H9 (cell line): ENCODE results near the gene HECTD1. TPM values are rescaled to one million over a fixed set of nuclear protein-coding genes. Genes with fewer than 3 reads are reported as not detected.
"Not testable (repeated sequence)": the region's sequence is repeated elsewhere in the genome, so short reads cannot be mapped to it uniquely, and the experiment has no call there.

Experiments
- DNase-seq: peaks from one replicate; pipeline ENCODE4 v3.0.0-alpha.2; 2017
- H2AFZ ChIP-seq: one replicate; pipeline ENCODE4 v1.6.1; 2013; ENCODE audit warnings: mild to moderate bottlenecking, low read length, control low read depth, moderate library complexity
- H2AK5ac ChIP-seq: 2 replicates; pipeline ENCODE4 v1.6.1; 2013; ENCODE audit warnings: low read length, control low read depth, mixed read lengths; ENCODE audit not compliant: insufficient read length
- H2BK120ac ChIP-seq: one replicate; pipeline ENCODE4 v1.6.1; 2013; ENCODE audit warnings: low read depth, mild to moderate bottlenecking, low read length, control low read depth, inconsistent platforms; ENCODE audit not compliant: poor library complexity, severe bottlenecking
- H2BK12ac ChIP-seq: 2 replicates; pipeline ENCODE4 v1.6.1; 2013; ENCODE audit warnings: low read length, control low read depth, mixed read lengths, low read depth; ENCODE audit not compliant: insufficient read length
- H2BK15ac ChIP-seq: 2 replicates; pipeline ENCODE4 v1.6.1; 2013; ENCODE audit warnings: low read depth, low read length, control low read depth
- H2BK20ac ChIP-seq: one replicate; pipeline ENCODE4 v1.6.1; 2013; ENCODE audit warnings: low read depth, mild to moderate bottlenecking, low read length, control low read depth, inconsistent platforms; ENCODE audit not compliant: poor library complexity, severe bottlenecking
- H2BK5ac ChIP-seq: 2 replicates; pipeline ENCODE4 v1.6.1; 2013; ENCODE audit warnings: low read length, control low read depth, mixed read lengths; ENCODE audit not compliant: insufficient read length
- H3K14ac ChIP-seq: 2 replicates; pipeline ENCODE4 v1.6.1; 2013; ENCODE audit warnings: low read length, control low read depth; ENCODE audit not compliant: insufficient read depth
- H3K18ac ChIP-seq: 2 replicates; pipeline ENCODE4 v1.6.1; 2013; ENCODE audit warnings: low read depth, mild to moderate bottlenecking, mixed read lengths, low read length, control low read depth; ENCODE audit not compliant: insufficient read length
- H3K23ac ChIP-seq: 2 replicates; pipeline ENCODE4 v1.6.1; 2013; ENCODE audit warnings: low read length, control low read depth, mixed read lengths, low read depth; ENCODE audit not compliant: insufficient read length
- H3K23me2 ChIP-seq: 2 replicates; pipeline ENCODE4 v1.6.1; 2013; ENCODE audit warnings: low read depth, mild to moderate bottlenecking, mixed read lengths, low read length, control low read depth; ENCODE audit not compliant: insufficient read length, poor library complexity, severe bottlenecking
- H3K27ac ChIP-seq: 2 replicates; pipeline ENCODE4 v1.5.1; 2013; ENCODE audit warnings: low read length, control low read depth, mixed read lengths, low read depth; ENCODE audit not compliant: insufficient read length
- H3K27me3 ChIP-seq: 2 replicates; pipeline ENCODE4 v1.6.1; 2013; ENCODE audit warnings: low read length, control low read depth, inconsistent platforms; ENCODE audit not compliant: insufficient read depth
- H3K4ac ChIP-seq: 2 replicates; pipeline ENCODE4 v1.6.1; 2013; ENCODE audit warnings: low read depth, mild to moderate bottlenecking, control low read depth, inconsistent platforms, low read length, moderate library complexity
- H3K4me1 ChIP-seq: 2 replicates; pipeline ENCODE4 v1.6.1; 2013; ENCODE audit warnings: low read length, control low read depth, inconsistent platforms; ENCODE audit not compliant: insufficient read depth
- H3K4me2 ChIP-seq: 2 replicates; pipeline ENCODE4 v1.6.1; 2013; ENCODE audit warnings: low read length, control low read depth, mixed read lengths; ENCODE audit not compliant: insufficient read length, insufficient read depth
- H3K56ac ChIP-seq: 2 replicates; pipeline ENCODE4 v1.6.1; 2013; ENCODE audit warnings: low read depth, mild to moderate bottlenecking, mixed read lengths, low read length, control low read depth; ENCODE audit not compliant: insufficient read length
- H3K79me1 ChIP-seq: 2 replicates; pipeline ENCODE4 v1.6.1; 2013; ENCODE audit warnings: low read depth, mild to moderate bottlenecking, moderate library complexity, low read length, control low read depth, inconsistent platforms; ENCODE audit not compliant: insufficient read depth, poor library complexity, severe bottlenecking
- H3K79me2 ChIP-seq: 2 replicates; pipeline ENCODE4 v1.6.1; 2013; ENCODE audit warnings: low read length, control low read depth, inconsistent platforms; ENCODE audit not compliant: insufficient read depth
- H3K9ac ChIP-seq: 2 replicates; pipeline ENCODE4 v1.6.1; 2013; ENCODE audit warnings: low read length, control low read depth, mixed read lengths; ENCODE audit not compliant: insufficient read length; ENCODE audit errors: extremely low read depth
- H3K9me3 ChIP-seq: one replicate; pipeline ENCODE4 v1.6.1; 2013; ENCODE audit warnings: low read depth, low read length, inconsistent platforms; ENCODE audit not compliant: control insufficient read depth
- H3T11ph ChIP-seq: one replicate; pipeline ENCODE4 v1.6.1; 2013; ENCODE audit warnings: mild to moderate bottlenecking, low read length, control low read depth, inconsistent platforms
- H4K20me1 ChIP-seq: one replicate; pipeline ENCODE4 v1.6.1; 2013; ENCODE audit not compliant: control insufficient read depth, insufficient read length, insufficient read depth
- H4K5ac ChIP-seq: 2 replicates; pipeline ENCODE4 v1.6.1; 2013; ENCODE audit warnings: low read depth, mild to moderate bottlenecking, mixed read lengths, low read length, control low read depth; ENCODE audit not compliant: insufficient read length
- H4K8ac ChIP-seq: replicated peaks from 2 replicates; pipeline ENCODE4 v1.6.1; 2013; ENCODE audit warnings: low read length, control low read depth, mixed read lengths, low read depth; ENCODE audit not compliant: insufficient read length
- H4K91ac ChIP-seq: 2 replicates; pipeline ENCODE4 v1.6.1; 2013; ENCODE audit warnings: low read depth, mild to moderate bottlenecking, moderate library complexity, mixed read lengths, low read length, control low read depth; ENCODE audit not compliant: insufficient read length
- H3K27ac Mint-ChIP-seq, 3 experiments: 2 replicates in 2 of 3; 3 replicates in 1 of 3; pipeline ENCODE4 v1.8.0; 2020 to 2021; ENCODE audit warnings: mixed read lengths in 3 of 3, mild to moderate bottlenecking in 1 of 3, moderate library complexity in 1 of 3
- H3K27me3 Mint-ChIP-seq: 2 replicates; pipeline ENCODE4 v1.8.0; 2021; ENCODE audit warnings: low read depth, mild to moderate bottlenecking, moderate library complexity, mixed read lengths
- H3K36me3 Mint-ChIP-seq, 3 experiments: 2 replicates in 2 of 3; 3 replicates in 1 of 3; pipeline ENCODE4 v1.8.0; 2020 to 2021; ENCODE audit warnings: low read depth in 3 of 3, mixed read lengths in 3 of 3; ENCODE audit not compliant: insufficient read depth in 1 of 3
- H3K4me1 Mint-ChIP-seq, 2 experiments: 2 replicates each; pipeline ENCODE4 v1.8.0; 2020; ENCODE audit warnings: mixed read lengths in 2 of 2
- H3K4me3 Mint-ChIP-seq, 2 experiments: 2 replicates in 1 of 2; 3 replicates in 1 of 2; pipeline ENCODE4 v1.8.0; 2020 to 2021; ENCODE audit warnings: mild to moderate bottlenecking in 2 of 2, mixed read lengths in 2 of 2, moderate library complexity in 1 of 2
- H3K9me3 Mint-ChIP-seq, 2 experiments: 2 replicates in 1 of 2; 3 replicates in 1 of 2; pipeline ENCODE4 v1.8.0; 2020; ENCODE audit warnings: mild to moderate bottlenecking in 2 of 2, mixed read lengths in 2 of 2, moderate library complexity in 1 of 2
- CTCF ChIP-seq: fragments of 200-600 bp; sonication (generic); conservative IDR thresholded peaks from 3 replicates; pipeline ENCODE4 v1.8.0; 2021; ENCODE audit warnings: antibody characterized with exemption, mild to moderate bottlenecking
- whole genome bisulfite sequencing: extraction: QIAGEN DNeasy Blood & Tissue Kit; methylation state at CpG from one replicate; pipeline ENCODE4 v1.1.7; 2013; ENCODE audit warnings: missing lambda C conversion rate, low lambda C conversion rate, mixed read lengths; ENCODE audit not compliant: insufficient read length; ENCODE audit errors: extremely low coverage; 5-methylcytosine and 5-hydroxymethylcytosine counted together
- total RNA-seq: library from RNA; stranded (reverse); gene quantifications from 2 replicates; pipeline ENCODE4 v1.2.1, GENCODE V29; 2021

HECTD1 gene
- total RNA-seq, 1 experiment from 2014 or later = 135 TPM

- H3K79me2 ChIP-seq = no peaks in the 10 kb centered on the region
- no CpG with 5 or more reads among the region's 1 CpG for WGBS
Measured at GRCh38 chr14:31068235-31068634, 139.4 kb downstream of the HECTD1 start.

GRCh38 chr14:31062908-31063307 is 144.7 kb downstream of the HECTD1 start:
- not testable (repeated sequence) for H3K14ac ChIP-seq, H4K91ac ChIP-seq, H4K5ac ChIP-seq, H3K18ac ChIP-seq, H3K79me1 ChIP-seq, H4K20me1 ChIP-seq, H3K56ac ChIP-seq, H3K36me3 Mint-ChIP-seq, H3K9me3 ChIP-seq, H3T11ph ChIP-seq, H4K8ac ChIP-seq, H2BK5ac ChIP-seq, H2BK12ac ChIP-seq, H3K27ac ChIP-seq, H3K27me3 Mint-ChIP-seq, H3K9ac ChIP-seq, H2AK5ac ChIP-seq, H3K27me3 ChIP-seq, H3K23ac ChIP-seq, H3K27ac Mint-ChIP-seq, DNase-seq, H2AFZ ChIP-seq, H3K79me2 ChIP-seq, H2BK20ac ChIP-seq, H2BK120ac ChIP-seq, H3K9me3 Mint-ChIP-seq, H3K4me1 ChIP-seq, H3K23me2 ChIP-seq, H3K4ac ChIP-seq, H3K4me3 Mint-ChIP-seq, H3K4me2 ChIP-seq, H2BK15ac ChIP-seq
- WGBS = no CpG with 5 or more reads among the region's 8 CpGs
- peaks cover 18 to 19% of the 10 kb centered on the region in 2 experiments for H3K4me1 Mint-ChIP-seq

More at GRCh38 chr14:31068235-31068634, 139.4 kb downstream of the HECTD1 start:
- no peak for TF ChIP-seq CTCF
- H4K91ac ChIP-seq = no peak overlapping the region
- no peak overlapping the region for H2BK15ac ChIP-seq
- H3K23me2 ChIP-seq = no peaks in the 10 kb centered on the region
- H3K27me3 Mint-ChIP-seq = no peaks in the 10 kb centered on the region
- no peak overlapping the region for H3K4me2 ChIP-seq
- no peak for DNase-seq
- no peaks in the 10 kb centered on the region for H3K9me3 ChIP-seq
- no peak overlapping the region for H3K18ac ChIP-seq
- no peak overlapping the region for H3K4ac ChIP-seq
- no peak overlapping the region for H2BK20ac ChIP-seq
- H4K20me1 ChIP-seq = no peaks in the 10 kb centered on the region
- no peak overlapping the region for H3K14ac ChIP-seq
- H3K27me3 ChIP-seq = no peaks in the 10 kb centered on the region
- no peak overlapping the region for H4K8ac ChIP-seq
- no peak overlapping the region for H4K5ac ChIP-seq
- no peak overlapping the region for H3K56ac ChIP-seq
- no peaks in the 10 kb centered on the region for H3K9me3 Mint-ChIP-seq
- no peaks in the 10 kb centered on the region for H3K4me1 Mint-ChIP-seq
- no peaks in the 10 kb centered on the region for H3K79me1 ChIP-seq
- no peak overlapping the region for H2AFZ ChIP-seq
- H3K4me3 Mint-ChIP-seq = no peak overlapping the region
- H2BK120ac ChIP-seq = no peak overlapping the region
- no peaks in the 10 kb centered on the region for H3K4me1 ChIP-seq
- H2AK5ac ChIP-seq = no peak overlapping the region
- H3K27ac Mint-ChIP-seq = peak overlapping the region in 1 of 3 experiments; percentile 40; a peak in 1 of 7 replicates
- H3T11ph ChIP-seq = no peak overlapping the region
- H2BK5ac ChIP-seq = no peak overlapping the region
- H3K36me3 Mint-ChIP-seq = peaks cover 0 to 11% (median 2%) of the 10 kb centered on the region in 3 experiments; a peak in 3 of 7 replicates
- no peak overlapping the region for H3K23ac ChIP-seq
- no peak overlapping the region for H3K27ac ChIP-seq
- no peak overlapping the region for H2BK12ac ChIP-seq
- H3K9ac ChIP-seq = no peak overlapping the region
